RPMI8226 (cell line): Measurements from ENCODE around the gene STK4.

Experiments used
- DNase-seq: peaks from one replicate; pipeline ENCODE4 v3.0.0-alpha.2; 2015

STK4 gene

DNA sequence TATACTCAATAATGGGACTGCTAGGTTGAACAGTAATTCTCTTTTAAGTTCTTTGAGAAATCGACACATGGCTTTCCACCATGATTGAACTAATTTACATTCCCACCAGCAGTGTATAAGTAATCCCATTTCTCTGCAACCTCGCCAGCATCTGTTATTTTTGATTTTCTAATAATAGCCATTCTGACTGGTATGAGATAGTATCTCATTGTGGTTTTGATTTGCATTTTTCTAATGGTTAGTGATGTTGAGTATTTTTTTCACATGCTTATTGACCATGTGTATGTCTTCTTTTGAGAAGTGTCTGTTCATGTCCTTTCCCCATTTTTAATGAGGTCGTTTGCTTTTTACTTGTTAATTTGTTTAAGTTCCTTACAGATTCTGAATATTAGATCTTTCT lies 66.5 kb downstream of the STK4 start:
- no peak for DNase-seq

DNA sequence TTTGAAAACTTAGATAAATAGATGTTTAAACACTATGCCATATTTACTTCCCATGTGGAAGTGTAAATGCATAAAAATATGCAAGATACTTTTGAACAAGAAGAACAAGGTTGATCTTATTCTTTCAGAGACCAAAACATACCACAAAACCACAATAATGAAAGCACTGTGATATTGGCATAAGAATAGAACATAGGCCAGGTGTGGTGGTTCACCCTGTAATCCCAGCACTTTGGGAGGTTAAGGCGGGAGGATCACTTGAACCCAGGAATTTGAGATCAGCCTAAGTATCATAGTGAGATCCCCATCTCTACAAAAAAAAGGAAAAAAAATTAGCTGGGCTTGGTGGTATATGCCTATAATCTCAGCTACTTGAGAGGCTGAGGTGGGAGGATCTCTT lies 68.1 kb downstream of the STK4 start:
- no peak for DNase-seq

- DNase-seq: no peak
Observed at GRCh38 chr20:45036044-45036755, 69.9 kb downstream of the STK4 start.

DNA sequence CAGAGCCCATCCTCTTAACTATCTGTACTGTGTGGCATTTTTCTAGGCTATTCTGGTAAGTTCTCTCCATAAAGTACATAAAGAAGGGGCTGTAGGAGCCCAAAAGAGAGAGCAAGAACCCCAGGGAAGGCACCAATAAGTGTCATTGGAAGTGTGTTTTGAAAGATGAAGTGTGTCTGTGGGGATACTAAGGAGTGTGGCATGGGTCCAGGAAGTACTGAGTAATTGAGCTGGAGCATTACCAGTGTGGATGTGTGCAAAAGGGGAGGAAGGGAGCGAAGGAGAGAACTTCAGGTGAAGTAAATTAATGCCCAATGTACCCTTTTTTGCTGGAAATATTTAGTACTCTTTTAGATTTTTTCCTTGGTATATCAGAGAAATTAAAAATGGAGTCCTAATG lies 70.7 kb downstream of the STK4 start:
- no peak for DNase-seq

DNA sequence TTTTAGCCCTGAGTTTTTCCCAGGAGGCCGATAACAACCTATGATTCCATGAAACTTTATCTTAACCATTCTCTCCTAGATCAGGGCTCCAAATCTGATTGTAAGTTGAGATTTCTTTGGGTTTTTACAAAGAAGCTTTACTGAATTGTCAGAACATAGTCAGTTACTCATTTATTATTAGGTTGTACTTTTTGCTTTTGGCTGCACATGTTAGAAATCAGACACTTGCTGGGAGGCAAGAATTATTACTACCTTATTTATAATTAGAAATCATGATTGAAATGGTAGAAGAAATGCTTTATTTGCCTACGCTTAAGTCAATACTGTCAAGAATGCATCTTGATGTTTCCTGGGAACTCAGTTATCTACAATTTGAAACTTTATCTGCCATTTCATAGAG lies 71.3 kb downstream of the STK4 start:
- DNase-seq: no peak

- DNase-seq: no peak
Observed at GRCh38 chr20:45038745-45039474, 72.6 kb downstream of the STK4 start.

DNA sequence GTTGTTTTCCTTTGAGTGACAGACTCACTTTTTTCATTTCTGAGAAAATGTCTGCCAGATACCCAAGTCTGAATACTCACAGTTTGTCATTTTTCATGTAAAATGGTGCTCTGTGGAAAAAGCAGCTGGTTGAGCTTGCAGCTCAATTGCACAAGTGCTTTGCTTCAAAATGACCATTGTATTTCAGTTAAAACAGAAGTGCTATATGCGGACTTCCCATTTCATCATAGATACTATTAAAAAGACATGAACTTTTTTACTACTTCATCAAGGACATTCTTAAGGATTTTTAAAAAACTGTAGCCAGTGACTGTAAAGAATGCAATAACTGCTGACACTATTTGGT lies 73.1 kb downstream of the STK4 start:
- DNase-seq: no peak

DNA sequence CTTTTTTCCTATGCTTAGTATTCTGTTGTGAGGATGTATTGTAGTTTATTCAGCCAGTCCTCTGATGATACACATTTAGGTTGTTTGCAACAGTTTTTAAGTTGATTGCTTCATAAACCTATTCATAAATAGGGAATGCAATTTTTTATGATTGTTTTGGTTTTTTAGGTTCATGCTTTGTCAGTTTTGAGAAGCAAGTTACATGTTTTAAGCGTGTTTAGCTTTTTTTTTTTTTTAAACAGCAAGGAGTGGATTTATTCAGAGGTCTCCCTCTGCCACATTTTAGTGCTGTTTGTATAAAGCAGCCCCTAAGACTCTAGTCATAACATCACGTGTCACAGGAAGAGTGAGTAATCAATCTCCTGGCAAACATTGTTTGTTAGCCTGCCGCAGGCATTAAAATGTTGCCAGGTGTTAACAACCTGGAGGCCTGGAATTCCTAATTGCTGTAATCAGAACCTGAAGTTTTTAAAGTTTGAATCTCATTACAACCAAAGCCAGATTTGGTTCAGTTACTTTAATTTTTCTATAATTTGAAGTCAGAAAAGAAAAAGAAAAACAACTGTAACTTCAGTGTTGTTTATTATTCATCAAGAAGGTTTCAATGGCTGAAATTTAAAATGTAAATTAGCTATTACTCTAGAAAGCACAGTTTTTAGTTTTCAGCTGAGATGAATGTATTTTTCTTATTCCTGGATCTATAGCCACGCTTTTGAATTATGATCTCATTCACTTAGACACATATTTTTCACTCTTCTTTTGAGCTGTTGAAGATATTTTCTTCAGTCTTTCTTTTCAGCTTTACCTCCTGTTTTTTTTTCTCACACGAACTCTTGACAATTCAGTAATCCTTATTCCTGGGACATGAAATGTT lies 75.4 kb downstream of the STK4 start:
- no peak for DNase-seq

GRCh38 chr20:45042978-45043377 lies 76.7 kb downstream of the STK4 start:
- no peak for DNase-seq

DNA sequence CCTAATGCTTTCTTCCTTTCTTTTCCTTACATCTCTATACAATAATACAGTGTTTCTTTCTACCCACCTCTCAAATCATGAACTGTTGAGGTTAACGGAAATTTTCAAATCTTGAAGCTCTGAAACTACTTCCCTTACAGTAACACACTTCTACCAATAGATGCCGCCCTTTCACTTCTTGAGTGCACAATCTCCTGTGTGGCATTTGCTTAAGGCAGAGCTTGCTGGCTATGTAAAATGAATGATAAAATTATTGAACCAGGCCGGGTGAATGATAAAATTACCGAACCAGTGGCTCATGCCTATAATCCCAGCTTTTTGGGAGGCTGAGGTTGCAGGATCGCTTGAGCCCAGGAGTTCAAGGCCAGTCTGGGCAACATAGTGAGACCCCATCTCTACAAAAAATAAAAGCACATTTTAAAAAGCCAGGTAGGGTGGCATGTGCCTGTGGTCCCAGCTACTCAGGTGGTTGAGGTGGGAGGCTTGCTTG lies 77.8 kb downstream of the STK4 start:
- peak; percentile 62 for DNase-seq

DNA sequence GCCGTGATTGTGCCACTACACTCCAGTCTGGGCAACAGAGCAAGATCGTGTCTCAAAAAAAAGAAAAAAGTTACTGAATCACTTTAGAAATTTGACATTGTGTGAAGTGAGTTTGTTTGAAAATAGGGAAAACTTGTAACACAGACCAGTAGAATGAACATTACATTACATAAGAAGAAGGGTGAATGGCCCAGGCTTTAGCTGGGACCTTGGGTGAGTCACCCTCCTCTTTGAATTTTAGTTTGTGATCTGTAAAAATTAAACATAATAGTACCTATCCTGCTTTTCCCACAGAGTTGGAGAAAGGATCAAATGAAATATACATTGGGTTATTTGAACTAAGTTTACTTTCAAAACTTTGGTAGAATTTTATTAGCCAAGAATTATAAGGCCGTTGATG lies 78.3 kb downstream of the STK4 start:
- no peak for DNase-seq

DNA sequence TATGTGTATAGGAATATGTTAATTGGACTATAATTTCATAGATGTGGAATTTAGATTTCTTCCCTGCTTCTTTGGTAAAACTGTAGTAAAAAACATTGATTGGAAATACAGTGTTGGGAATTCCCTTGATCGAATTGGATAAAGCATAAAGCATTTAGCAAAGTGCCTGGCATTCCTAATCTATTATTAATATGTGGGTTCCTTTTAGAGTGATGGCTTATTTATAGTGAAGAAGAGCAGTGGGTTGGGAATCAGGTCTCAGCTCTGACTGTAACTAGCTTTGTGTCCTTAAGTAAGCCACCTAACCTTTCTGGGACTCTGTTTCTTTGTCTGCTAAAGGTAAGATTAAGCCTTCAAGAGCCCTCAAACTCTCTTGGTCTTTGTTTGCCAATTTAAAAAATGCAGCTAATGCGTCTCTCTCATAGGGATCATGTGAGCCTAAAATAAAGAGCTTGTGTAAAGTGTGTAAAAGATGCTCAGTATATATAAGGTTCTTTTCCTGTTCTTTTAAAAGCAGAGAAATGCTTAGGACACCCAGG lies 81.3 kb downstream of the STK4 start:
- DNase-seq: no peak

GRCh38 chr20:45049438-45049837 lies 83.1 kb downstream of the STK4 start:
- DNase-seq: no peak

DNA sequence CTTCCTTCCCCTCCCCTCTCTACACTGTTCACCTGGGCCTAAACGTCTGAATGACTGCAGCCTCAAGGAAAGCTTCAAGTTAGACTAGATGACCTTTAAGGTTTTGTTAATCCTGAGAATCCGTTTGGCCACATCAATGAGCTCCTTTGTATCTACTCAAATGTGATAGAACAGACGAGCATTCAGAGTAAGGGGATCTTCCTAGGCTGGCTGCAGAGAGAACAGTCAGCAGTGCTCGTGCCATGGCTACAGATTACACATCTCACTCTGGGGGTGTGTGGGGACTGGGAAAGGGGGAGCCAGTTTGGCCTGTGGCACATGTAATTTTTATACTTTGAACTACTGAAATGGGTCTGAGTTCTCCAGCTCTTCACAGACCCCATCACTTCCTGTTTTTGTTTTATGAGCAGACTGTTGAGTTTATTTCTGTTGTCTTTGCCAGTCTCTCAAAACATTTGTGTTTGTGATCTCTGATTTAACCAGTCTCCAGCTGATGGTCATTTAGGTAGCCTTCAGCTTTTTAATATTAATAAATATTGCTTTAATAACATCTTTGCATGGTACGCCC lies 83.7 kb downstream of the STK4 start:
- no peak for DNase-seq

- peak; percentile 29 for DNase-seq
Observed at GRCh38 chr20:45051204-45052060, 85.1 kb downstream of the STK4 start.

DNA sequence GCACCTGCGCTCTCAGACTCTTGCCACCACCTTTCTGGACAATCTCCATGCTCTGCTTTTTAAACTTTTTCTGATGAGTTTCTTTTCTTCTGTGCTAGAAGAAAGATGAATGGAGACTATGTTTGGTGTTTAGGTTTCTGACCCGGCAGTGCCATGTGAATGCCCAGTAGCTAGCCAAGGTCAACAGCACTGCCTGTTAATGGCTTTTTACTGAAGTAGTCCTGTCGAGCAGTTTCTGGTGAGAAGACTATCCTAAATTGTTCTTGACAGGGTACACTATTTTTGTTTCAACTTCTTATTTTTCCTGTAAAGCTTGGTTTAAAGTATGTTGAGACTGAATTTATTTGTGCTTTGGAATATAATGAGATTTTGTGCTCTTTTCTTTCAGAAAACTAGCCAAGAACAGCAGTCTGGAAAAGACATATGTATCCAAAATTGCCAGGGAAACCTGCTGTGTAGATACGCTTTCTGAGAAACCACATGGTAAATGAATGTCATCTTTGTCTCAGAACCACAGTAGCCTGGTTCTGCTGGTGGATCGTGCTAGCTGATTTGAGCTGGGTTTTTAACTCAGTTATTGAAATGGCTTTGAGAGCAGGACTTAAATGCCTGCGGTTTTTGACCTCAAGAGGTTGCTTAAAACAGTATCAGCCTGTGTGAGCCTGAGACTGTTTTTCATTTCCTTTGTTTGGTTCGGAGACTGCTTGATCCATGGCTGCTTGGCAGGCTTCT lies 86.6 kb downstream of the STK4 start:
- DNase-seq: peak; percentile 13

DNA sequence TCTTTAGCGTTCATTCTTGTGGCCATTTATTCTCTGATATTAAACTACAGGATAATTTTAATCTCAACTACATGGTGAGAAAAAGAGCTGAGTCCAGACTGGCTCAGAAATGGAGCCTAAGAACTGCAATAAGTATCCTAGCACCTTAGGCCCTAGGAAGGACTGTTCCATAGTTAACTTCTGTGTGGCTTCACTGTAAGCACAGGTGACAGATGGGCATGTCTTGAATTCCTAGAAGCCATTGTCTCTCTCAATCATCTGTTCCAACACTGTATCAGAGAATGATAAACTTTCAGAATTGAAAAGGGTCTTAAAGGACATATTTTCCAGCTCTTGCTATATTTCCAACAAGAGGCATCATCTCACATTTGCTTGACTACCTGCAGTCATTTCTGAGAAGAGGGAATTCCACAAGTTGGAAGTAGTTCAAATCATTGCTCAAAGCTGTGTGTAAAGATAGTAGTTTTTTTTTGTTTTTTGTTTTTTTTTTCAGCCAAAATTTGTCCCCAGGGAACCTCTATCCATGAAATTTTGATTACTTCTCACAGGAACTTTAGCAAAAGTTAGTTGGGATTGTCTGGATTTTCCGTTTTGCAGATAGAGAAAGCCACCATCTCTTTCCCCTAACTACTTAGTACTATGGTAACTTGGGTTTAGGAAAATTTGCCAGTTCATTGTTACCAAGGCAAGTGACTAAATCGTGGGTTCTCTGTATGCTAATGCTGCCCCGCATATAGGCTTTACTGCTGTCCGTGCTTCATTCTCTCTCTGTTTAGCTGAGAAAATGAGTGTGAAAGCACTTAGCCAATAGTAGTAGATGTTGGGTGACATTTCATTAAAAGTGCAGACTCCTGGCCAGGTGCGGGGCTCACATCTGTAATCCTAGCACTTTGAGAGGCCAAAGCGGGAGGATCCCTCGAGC lies 87.4 kb downstream of the STK4 start:
- no peak for DNase-seq

GRCh38 chr20:45055056-45055455 lies 88.7 kb downstream of the STK4 start:
- DNase-seq: no peak

- DNase-seq: no peak
Observed at GRCh38 chr20:45056473-45057173, 90.3 kb downstream of the STK4 start.
